Inflammatory macrophage treated with lipopolysaccharide for 1 hour (primary cell): Measurements from ENCODE around the gene C17orf100.
A peak's percentile ranks its signal among the peaks of the same experiment; 100 is the strongest.
"Not testable (repeated sequence)": the region's sequence is repeated elsewhere in the genome, so short reads cannot be mapped to it uniquely, and the experiment has no call there.

ENCODE experiments used
- DNase-seq, 2 donors: peaks; one replicate each; pipeline ENCODE4 v3.0.0-alpha.2; 2020 to 2022

Gene C17orf100

DNA sequence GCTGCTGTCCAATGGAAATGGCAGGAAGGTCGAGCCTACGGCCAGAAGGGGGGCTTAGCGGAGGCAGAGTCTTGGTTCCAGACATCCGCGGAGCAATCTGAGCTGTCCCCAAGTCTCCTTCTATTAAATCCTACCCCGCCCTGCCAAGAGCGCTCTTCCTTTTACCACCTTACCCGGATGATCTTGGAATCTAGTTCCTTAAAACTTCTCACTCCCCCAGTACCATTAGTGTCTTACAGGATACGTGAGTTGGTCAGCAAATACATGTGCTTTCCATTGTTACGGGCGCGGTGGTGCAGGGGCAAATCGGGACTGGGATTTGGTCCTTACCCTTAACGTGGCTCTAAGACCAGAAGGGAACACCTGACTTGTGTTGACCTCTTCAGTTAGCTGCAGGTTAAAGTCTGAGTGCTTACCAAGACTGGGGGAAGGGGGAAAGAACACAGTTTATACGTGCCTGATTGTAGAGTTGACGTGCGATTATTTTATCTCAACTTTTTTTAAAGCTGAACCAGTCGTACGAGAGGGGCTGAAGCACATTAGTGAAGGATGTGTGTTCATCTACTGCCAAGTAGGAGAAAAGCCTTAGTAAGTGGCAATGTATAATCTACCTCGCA lies 10.2 kb upstream of the C17orf100 start:
- DNase-seq = peak; percentile 24 to 31

DNA sequence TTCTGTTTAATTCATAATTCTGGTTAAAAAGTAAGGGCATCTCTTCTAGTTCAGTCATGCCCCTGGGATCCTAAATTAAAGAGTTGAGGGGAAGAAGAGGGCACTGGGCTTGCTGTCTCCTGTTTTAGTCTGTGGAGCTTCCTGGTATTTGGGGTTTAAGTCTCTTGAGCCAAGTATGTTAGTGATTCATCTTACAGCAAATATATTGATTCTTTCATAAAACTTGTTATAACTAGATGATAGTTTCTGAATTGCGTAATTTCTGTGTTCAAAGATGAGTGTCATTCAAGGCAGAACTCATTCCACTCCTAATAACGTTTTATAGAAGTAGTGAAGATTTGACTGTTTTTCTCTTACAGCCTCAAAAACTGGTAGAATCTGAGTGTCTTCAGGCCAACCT lies 9.0 kb upstream of the C17orf100 start:
- DNase-seq = no peak

DNA sequence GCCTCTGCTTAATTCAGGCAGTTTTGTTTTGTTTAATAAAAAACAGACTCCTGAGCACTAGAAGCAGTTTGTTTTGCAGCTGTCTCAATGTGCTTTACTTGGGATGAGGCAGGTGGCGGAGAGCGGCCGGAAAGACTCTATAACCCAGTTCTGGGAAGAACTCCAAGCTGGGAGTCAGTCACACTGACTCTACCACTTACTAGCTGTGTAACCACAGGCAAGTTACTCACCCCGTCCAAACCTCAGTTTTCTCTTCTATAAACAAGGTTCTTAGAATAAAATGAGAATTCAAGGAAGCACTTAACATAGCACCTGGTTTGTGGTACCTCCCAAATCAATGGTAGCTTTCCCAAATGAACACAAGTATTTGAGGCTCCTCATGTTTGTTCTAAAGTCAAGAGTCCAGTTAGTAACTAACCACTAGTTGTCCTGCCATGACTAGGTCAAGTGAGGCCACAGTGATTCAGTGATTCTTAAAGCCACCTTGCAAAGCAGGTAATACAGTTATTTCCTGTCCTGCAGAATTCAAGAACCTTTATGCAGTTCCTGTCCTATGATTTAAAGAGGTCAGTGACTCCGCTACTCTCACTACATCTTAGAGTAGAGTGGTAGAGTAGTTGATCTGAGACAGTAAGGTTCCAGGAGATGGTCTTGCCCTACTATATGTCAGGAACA lies 8.0 kb upstream of the C17orf100 start:
- DNase-seq = no peak

DNA sequence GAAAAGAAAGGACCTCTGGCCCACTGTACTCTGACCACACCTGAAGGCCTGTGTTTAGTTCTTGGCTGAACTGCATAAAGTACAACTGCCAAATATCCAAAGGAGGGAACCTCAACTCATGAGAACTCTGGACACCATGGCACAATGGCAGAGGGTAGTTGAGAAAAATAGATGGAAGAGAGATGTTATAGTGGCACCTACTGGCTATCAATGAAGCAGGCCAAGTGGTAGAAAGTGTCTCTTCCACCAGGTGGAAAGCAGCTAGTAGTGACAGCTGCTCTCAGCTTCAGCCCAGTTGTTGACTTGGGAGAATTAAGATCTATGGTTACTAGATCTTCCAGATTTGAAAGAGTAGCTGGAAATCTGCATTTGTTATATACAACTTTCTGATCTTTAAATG lies 3.4 kb upstream of the C17orf100 start:
- peak in 1 of 2 donors; percentile 26 for DNase-seq

DNA sequence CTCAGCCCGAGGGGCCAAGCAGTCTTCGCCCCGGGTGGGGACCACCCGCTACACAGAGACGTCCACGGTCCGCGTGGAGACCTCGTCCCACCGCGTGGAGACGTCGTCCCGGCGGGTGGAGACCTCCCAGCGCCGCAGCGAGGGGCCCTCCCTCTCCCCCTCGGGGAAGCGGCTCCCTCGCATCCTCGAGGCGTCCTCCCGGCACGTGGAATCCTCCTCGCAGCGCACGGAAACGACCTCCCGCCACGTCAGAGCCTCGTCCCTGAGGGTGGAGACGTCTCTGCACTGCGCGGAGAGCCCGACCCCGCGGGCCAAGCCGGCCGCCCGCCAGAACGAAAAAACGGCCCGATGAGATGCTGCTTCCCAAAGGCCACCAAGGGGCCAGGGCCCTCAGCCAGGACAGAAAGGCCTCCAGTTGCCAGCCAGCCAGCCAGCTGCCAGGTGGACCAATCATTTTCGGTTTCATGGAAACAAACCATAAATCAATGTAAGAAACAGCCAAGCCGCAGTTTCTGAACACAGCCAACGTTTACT lies 424 bp downstream of the C17orf100 start:
- no peak for DNase-seq

DNA sequence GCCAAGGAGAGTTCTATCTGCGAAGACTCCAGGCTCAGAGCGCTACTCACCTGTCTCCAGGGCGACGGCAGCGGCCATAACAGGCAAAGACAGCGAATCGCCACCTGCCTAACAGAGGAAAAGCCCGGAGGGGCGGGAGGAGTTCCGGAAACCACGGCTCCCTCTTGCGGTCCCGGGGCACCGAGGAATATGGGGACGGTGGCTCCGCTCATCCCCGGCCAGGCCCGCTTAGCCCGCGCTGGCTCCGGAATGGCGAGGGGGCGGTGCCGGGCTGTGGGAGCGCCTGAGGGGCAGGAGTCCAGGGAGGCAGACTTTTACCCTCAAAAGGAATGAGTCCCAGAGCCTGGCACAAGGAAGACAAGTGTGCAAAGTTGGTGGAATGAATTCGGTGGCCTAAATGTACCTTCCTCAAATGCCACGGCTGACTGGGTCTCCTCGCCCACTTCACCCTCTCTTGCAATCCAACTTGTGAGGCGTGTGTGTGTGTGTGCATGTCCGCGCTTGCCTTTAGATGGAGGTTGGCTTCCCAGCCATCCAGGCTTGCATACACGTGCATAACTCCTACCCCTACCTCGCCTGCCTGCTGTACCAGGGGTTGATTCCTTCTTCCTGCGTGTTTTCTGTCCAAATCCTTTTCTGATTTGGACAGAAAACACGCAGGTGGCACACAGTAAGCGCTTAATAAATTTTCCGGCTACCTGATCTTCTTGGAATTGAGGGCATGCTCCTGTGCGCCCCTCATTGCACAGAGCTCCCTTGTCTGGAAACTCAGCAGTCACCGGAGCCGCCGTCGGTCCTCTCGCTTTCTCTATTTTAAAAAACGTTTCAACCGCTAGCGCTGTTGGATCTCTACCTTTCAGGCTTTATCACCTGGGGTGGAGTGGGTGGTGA lies 3.5 kb downstream of the C17orf100 start:
- no peak for DNase-seq

DNA sequence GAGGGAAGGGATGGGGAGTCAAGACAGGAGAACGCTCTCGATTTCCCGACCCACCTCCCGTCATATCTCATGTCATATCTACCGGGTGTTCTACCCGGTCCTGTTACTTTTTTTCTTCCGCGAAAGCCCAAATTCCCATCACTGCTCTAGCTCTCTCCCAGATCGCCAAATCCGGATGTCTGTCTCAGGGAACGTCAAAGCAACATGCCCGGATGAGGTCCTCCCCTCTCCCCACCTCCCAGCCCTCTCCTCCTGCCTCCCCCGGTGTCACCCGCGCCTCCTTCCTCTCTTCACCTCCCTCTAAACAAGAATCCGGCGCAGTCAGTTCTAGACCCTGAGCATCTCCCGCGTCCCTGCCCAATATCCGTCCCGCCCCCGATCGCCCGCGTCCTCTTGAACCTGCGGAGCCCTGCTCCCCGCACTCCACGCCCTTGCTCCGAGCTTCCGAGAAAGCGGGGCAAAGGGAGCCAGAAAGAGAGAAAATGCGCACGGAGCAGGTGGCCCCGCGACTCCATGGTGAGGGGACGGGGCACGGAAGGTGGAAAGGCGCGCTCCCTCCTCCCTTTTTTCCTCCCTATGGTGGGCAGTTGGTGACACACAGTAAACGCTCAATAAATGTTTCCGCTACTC lies 4.3 kb downstream of the C17orf100 start:
- not testable (repeated sequence) for DNase-seq

DNA sequence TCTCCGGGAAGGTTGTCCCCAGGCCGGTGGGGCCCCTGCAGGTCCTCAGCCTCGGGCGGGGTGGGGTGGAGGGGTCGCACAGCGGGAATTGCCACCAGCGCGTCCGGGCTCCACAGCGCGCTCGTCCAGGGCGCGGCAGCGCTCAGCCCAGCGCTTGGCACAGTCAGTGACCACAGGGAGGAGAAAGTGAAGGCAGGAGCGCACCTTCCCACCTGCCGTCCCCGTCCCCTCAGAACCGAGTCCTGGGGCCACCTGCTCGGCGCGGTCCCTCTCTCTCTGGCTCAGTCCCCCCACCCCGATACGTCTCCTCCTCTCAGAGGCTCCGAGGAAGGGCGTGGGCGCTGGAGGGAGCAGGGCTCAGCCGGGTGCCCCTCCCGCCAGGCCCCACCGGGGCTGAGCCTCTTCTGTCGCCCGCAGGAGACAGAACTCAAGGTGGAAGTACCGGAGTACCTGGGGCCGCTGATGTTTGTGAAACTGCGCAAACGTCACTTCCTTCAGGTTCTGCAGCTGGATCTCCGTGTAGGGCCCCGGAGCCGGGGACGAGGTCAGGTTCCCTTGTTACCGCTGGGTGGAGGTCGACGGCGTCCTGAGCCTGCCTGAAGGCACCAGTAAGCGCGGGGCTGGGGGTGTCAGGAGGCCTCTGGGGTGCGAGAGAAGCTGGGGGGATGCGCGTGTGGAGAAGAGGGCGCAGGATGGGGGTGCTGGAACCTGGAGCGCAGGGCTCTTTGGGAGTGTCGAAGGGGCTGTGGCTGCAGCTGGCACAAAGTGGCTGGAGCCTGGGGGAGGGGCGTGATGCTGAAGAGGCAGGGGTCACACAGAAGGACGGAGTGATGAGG lies 5.5 kb downstream of the C17orf100 start:
- DNase-seq = not testable (repeated sequence)

DNA sequence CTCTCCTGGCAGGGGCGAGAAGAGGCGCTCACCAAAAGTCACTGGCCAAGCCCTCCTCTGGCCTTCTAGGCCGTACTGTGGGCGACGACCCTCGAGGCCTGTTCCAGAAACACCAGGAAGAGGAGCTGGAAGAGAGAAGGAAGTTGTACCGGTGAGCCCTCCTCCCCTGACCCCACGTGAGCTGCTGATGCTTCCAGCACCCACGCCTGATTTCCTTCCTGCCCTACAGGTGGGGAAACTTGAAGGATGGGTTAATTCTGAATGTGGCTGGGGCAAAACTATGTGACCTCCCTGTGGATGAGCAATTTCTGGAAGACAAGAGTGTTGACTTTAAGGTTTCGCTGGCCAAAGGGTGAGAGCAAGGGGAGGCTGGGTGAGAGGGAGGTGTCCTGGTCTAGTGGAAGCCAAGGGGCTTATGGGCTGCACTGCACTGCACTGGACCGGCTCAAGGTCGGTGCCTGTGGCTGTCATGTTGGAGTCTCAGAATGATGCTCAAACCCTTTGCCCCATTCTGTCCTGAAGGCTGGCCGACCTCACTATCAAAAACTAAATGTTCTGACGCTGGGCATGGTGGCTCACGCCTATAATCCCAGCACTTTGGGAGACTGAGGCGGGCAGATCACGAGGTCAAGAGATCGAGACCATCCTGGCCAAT lies 6.2 kb downstream of the C17orf100 start:
- DNase-seq = no peak

DNA sequence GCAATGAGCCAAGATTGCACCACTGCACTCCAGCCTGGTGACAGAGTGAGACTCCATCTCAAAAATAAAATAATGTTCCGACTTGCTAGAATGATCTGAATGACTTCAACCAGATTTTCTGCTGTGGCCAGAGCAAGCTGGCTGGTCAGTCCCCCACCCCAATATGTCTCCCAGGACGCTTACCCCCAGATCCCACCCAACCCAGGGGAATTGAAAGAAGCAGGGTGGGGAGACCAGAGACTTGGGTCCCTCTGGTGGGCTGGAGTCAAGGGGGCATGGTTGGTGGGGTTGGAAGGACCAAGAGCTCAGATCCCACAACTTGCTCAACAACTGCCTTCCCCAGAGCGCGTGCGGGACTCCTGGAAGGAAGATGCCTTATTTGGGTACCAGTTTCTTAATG lies 6.8 kb downstream of the C17orf100 start:
- DNase-seq = not testable (repeated sequence)

DNA sequence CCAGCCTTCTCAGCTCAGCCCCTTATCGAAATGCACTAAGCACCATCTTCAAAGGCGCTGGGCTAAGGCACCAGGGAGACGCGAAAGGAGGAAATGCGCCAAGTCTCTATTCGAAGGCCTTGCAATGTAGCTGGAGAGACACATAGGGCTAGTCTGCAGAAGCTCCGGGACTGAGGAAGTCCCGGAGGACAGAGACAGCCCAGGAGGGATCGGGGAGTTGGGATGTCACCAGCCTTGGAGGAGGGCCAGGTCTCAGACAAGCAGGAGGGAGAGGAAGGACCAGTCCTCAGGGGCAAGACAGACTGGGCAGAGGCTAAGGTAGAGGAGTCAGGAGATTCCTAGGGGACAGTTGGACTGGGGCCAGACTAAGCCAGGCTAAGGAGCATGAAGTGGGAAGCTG lies 8.5 kb downstream of the C17orf100 start:
- peak; percentile 25 to 33 for DNase-seq

DNA sequence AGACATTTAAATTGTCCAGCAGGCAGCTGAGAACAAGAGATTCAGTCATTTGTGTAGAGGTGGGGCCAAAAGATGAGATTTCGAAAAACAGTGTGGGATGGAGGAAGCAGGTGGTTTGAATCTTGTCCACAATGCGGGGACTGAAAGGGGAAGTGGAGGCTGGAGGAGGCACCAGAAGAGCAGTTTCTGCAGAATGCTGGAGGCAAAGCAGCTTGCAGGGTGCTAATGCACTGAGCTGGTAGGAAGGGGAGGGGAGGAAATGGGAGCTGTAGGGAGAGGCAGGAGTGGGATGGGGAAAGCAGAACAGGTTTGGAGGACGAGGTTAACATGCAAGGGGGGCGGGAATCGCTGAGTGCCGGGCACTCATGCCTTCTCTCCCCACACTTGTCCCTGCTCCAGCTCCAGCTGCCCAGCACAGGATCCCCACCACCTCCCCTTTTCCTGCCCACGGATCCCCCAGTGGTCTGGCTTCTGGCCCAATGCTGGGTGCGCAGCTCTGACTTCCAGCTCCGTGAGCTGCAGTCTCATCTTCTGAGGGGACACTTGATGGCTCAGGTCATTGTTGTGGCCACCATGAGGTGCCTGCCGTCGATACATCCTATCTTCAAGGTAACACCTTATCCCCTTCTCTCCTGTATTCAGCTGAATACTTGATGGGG lies 9.4 kb downstream of the C17orf100 start:
- DNase-seq = peak; percentile 78 to 88

DNA sequence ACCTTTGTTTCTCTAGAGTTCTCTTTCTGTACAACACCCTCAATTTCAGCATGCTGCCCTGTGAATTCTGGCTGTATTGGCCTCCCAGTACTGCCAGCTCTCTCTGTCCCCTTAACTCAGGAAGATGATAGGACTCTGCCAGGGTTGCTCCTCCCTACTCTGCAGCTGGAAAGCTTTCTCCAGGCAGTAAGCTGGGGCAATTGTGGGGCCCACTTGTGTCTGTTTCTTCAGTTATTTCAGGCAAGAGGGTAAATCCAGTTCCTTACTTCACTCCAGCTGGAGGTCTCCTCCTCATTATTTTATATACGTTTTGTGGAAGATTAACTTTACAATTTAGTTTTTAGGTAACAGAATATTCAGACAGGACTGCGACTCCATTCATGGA lies 9.9 kb downstream of the C17orf100 start:
- no peak for DNase-seq

DNA sequence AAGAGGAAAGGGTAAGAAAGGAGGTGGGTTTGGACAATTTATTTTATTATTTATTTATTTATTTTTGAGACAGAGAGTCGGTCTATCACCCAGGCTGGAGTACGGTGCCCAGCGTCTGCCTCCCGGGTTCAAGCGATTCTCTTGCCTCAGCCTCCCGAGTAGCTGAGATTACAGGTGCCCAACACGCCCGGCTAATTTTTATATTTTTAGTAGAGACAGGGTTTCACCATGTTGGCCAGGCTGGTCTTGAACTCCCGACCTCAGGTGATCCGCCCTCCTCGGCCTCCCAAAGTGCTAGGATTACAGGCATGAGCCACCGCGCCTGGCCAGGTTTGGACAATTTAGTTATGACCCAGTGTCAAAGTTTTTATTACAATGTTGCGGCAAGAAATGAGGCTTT lies 11.6 kb downstream of the C17orf100 start:
- DNase-seq = not testable (repeated sequence)

DNA sequence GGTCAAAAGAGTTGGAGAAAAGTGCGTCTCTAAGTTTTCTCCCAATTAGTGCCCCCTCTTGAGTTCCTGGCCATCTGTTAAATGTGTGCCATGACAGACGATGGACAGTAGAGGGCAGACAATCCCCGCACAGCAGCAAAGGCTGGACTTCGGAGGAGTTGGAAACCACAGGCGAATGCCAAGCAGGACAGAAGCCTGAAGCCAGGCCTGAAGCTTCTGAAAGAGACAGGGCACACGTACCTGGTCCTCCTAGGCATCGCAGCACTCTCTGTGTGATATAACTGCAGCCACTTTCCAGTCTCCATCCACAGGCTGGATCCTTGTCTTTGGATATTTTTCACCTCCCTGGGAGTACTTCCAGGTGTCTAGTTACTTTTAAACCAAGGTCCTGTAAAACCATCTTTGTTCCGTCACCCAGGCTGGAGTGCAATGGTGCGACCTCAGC lies 14.5 kb downstream of the C17orf100 start:
- peak; percentile 64 to 84 for DNase-seq

DNA sequence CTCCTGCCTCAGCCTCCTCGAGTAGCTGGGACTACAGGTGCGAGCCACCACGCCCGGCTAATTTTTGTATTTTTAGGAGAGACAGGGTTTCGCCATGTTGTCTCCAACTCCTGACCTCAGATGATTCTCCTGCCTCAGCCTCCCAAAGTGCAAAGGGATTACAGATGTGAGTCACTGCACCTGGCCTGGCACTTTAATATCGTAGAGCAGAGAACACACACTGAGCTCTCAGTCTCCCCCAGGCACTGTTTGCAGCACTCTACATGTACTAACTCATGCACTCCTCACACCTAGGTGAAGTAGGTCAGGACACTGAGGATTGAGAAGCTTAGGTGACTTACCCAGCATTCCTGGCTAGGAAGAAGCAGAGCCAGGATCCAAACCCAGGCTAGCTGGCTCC lies 15.0 kb downstream of the C17orf100 start:
- no peak for DNase-seq

DNA sequence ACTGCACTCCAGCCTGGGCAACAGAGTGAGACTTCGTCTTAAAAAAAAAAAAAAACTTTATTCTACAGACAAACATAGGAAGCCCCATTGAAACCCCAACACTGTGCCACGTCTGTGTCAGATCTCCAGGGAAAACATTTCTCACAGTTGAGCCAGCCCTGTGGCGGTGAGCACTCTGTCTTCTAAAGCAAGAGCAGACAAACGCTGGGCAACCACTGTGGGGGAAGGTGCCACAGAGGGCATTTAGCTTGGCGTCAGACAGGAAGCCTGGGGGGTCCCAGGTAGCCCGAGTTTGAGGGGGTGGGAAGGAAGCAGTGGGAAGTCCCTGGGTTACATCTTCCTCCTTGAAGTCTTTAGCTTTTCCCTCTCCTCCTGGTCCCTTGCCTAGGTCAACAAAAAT lies 16.0 kb downstream of the C17orf100 start:
- no peak for DNase-seq

DNA sequence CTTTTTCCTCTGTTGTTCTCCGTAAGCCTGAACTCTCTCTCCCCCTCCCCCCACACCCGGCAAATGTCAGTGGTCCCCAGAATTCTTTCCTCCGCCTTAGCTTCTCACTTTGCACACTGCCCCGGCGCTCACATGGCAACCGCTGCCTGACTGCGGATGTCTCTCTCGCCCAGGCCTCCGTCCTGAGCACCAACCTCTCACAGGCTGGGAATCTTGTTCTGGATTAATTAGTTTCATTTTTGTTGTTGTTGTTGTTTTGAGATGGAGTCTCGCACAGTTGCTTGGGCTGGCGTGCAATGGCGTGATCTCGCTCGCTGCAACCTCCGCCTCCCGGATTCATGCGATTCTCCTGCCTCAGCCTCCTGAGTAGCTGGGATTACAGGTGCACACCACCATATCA lies 16.7 kb downstream of the C17orf100 start:
- no peak for DNase-seq

DNA sequence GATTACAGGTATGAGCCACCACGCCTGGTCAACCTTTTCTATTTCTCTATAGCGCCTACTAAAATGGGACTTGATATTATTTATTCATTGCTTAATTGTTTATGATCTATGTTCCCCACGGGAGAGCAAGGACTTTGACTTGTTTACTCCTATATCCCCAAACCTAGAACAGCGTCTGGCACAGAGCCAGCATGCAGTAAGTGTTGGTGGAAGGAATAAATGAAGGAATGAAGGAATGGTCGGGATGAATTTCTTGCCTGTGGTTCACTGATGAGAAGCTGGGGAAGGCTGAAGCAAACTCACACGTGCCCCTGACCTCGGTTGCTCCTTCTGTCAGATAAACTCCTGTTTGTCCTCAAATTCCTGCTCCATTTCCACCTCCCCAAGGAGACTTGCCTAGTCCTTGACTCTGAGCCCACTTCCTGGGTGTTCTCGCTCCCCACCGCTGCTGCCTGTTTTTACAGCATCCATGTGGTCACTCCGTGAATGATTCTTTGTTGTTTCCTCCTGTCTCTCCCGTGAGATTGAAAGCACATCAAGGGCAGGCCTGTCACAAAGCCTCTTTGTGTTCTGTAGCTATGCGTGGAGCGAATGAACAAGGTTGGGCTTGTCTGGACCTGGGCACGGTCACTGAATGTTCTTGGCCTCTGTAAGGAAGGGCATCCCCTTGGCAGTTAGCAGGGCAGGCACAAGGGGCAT lies 17.3 kb downstream of the C17orf100 start:
- DNase-seq = no peak

DNA sequence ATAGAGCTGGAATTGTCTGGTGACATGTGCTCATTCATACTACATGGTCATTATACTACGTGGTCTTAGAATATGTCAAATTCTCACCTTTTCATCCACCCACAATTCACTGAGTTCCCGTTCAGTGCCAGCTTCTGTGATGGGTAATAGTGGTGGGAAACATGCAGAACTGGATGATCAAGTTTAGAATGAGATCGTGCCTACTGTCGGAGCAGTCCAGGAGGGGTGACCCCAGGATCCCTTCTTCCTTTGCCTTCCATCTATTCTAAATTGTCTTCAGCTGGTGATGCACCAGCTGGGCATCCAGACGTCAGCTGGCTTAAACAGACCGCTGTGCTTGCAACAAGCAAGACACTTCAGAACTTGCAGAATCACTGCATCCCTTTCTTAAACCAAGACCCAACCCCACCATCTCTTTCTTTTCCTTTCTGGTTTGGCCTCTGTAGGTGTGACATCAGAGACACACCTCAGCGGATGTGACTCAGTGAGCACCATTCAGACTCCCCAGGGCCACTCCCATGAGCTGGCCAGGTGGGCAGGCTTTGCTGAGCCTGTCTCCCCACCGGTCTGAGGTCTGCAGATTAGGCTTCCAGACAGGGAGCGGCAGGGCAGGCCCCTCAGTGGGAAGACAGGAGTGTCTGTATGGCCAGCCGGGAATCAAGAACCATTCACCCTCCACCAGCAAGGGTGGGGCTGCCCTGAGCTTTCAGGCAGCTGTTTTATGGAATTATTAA lies 18.1 kb downstream of the C17orf100 start:
- DNase-seq = no peak
